AG08396 (cell line): Measurements from ENCODE around the gene RREB1.
A peak's percentile ranks its signal among the peaks of the same experiment; 100 is the strongest.

Experiments used
- DNase-seq: peaks from one replicate; pipeline ENCODE4 v3.0.0; 2012; ENCODE audit warnings: low spot score, mixed read lengths

The RREB1 gene

DNA sequence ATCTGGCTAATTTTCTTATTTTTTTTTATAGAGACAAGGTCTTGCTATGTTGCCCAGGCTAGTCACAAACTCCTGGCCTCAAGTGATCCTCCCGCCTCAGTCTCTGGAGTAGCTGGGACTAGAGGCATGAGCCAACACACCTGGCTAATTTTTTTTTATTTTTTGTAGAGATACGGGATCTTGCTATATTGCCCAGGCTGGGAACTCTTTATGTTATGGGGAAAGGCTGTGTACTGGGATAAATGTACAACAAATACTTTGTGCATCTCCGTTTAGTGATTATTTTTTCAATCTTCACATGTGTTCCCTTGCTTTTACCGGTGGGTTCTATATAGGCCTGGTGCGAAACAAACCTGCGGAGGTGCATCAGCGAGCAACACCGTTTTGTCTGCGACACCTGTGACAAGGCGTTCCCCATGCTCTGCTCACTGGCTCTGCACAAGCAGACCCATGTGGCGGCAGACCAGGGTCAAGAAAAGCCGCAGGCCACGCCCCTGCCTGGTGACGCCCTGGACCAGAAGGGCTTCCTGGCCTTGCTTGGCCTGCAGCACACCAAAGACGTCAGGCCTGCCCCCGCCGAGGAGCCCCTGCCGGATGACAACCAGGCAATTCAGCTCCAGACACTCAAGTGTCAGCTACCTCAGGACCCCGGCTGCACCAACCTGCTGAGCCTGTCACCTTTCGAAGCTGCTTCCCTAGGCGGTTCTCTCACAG, 121.1 kb downstream of the RREB1 start:
- DNase-seq, result no peak

DNA sequence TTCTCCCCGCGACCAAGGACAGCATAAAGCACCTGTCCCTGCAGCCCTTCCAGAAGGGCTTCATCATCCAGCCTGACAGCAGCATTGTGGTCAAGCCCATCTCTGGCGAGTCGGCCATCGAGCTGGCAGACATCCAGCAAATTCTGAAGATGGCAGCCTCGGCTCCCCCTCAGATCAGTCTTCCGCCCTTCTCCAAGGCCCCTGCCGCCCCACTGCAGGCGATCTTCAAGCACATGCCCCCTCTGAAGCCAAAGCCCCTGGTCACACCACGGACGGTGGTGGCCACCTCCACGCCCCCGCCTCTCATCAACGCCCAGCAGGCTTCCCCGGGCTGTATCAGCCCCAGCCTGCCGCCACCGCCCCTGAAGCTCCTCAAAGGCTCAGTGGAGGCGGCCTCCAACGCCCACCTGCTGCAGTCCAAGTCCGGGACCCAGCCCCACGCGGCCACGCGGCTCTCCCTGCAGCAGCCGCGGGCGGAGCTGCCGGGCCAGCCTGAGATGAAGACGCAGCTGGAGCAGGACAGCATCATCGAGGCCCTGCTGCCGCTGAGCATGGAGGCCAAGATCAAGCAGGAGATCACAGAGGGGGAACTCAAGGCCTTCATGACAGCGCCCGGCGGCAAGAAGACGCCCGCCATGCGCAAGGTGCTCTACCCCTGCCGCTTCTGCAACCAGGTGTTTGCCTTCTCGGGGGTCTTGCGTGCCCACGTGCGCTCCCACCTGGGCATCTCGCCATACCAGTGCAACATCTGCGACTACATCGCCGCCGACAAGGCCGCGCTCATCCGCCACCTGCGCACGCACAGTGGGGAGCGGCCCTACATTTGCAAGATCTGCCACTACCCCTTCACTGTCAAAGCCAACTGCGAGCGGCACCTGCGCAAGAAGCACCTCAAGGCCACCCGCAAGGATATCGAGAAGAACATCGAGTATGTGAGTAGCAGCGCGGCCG, 121.9 kb downstream of the RREB1 start:
- no peak for DNase-seq

DNA sequence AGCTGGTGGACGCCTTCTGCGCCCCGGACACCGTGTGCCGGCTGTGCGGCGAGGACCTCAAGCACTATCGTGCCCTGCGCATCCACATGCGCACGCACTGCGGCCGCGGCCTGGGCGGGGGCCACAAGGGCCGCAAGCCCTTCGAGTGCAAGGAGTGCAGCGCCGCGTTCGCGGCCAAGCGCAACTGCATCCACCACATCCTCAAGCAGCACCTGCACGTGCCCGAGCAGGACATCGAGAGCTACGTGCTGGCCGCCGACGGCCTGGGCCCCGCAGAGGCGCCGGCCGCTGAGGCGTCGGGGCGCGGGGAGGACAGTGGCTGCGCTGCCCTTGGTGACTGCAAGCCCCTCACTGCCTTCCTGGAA, 122.5 kb downstream of the RREB1 start:
- no peak for DNase-seq

DNA sequence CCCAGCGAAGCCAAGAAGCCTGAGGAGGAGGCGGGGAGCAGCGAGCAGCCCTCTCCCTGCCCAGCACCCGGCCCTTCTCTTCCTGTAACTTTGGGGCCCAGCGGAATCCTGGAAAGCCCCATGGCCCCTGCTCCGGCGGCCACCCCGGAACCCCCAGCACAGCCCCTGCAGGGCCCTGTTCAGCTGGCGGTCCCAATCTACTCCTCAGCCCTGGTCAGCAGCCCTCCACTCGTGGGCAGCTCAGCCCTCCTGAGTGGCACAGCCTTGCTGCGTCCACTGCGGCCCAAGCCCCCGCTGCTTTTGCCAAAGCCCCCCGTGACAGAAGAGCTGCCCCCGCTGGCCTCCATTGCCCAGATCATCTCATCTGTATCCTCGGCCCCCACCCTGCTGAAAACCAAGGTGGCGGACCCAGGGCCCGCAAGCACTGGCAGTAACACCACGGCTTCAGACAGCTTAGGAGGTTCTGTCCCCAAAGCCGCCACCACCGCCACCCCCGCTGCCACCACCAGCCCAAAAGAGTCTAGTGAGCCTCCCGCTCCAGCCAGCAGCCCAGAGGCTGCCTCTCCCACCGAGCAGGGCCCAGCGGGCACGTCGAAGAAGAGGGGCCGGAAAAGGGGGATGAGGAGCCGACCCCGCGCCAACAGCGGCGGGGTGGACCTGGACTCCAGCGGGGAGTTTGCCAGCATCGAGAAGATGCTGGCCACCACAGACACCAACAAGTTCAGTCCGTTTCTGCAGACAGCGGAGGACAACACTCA, 123.4 kb downstream of the RREB1 start:
- DNase-seq, result no peak

DNA sequence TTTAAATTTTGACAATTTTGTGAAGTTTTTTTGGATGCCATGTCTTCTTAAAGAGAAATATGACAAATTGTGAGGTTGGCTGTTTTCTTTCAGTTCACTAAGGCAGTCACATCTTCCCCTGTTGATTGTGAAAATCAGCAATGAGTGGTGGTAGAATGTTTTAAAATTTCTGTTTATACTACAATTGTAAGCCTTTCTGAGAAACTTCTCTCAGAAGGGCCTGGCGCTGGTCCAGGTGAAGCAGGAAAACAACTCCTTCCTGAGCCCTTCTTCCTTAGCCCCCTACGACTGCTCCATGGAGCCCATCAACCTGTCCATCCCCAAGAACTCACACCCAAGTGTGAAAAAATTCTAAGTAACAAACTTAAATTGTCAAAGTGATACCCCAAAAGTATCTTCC, 124.6 kb downstream of the RREB1 start:
- DNase-seq, result no peak

DNA sequence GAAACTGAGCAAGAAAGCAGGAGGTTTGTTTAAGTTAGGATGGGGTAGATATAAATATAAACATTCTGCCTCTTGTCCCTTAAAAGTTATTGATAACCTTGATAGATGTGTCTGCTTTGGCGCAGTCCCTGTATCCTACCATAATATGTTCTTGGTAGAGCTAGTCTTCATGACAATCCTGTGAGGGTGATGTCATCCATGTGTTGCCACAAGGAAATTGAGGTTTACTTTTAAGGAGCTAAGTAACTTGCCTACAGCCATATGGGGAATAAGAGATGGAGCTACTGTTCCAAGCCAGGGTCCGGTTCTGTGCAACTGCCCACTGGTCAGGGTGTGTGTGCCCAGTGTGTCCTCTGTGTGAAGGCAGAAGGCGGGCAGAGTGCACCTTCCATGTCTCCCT, 126.8 kb downstream of the RREB1 start:
- no peak for DNase-seq

DNA sequence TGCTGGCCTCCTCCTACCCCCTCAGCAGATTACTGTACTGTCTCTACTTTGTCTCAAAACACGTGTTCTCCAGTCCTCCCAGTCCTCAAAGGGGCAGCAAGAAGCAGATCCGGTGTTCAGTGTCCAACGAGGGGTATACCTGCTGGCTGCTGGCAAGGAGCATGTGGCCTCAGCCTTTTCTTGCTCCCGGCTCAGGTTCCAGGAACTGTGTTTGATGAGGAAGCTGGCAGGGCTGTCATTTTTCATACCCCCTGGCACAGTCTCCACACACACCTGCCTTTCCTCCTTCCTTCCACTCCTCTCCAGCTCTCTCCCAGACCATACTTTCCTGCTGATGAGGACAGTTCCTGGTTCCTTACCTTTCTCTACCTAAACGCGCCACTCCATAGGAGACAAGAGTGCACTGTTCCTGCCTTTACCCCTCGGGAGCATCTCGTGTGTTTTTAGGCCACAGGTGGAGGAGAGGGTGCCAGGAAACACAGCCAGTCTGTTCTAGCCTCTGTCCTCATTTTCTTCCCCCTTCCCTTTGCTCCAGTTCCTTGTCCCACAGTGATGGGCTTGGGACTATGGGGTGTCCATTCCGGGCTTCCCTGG, 128.0 kb downstream of the RREB1 start:
- DNase-seq, result no peak

DNA sequence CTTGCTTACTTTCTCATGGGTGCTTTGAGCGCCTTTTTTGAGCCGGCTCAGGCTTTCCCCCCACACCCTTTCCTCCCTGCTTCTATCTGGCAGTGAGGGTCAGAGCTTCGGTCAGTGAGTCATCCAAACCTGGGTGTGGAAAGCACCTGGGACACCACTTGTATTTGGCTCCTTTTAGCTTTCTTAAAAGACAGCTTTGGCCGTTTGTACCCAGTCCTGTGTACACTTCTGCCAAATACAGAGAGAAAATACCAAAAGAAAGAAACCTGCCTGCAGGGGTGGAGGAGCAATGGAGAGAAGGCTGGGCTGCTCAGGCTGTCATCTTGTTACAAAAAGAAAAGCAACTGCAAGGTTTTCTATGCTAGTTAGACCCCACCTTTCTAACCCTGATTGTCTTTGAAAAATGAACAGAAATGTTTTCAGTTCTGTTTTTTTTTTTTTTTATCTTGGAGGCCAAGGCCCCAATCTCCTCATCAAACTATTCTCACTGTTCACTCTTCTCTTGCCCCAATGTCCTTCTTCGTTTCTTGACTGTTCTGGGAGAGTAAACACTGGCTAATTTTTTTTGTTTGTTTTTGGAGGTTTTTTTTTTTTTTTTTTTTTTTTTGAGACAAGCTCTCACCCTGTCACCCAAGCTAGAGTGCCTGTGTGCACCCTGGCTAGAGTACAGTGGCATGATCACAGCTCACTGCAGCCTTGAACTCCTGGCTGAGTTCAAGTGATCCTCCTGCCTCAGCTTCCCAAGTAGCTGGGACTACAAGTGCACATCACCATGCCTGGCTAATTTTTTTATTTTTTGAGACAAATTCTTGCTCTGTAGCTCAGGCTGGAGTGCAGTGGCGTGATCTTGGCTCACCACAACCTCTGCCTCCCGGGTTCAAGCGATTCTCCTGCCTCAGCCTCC, 128.8 kb downstream of the RREB1 start:
- DNase-seq, result no peak

DNA sequence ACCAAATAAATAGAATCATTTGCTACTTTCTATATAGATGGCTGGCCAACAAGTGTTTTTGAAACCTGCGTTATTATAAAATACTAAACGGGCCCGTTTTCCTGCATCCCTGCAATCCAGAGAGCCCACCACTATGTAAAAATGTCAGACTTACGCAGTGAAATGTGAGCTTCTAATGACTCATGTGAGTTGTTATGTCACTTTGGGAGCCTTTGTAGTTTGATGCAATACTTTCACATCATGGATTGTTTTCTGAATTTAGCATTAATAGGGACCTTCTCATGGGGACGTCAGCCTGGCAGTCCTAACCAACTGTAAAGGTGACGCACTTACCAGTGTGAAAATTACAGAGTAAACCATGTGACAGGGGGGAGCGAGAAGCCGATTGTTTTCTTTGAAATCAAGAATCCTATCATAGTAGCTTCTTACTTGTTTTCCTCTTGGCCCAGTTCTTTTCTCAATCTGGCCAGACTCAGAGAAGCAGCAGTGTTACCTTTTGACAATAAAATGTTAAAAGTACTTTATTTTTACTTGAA, 130.0 kb downstream of the RREB1 start:
- DNase-seq, result no peak

DNA sequence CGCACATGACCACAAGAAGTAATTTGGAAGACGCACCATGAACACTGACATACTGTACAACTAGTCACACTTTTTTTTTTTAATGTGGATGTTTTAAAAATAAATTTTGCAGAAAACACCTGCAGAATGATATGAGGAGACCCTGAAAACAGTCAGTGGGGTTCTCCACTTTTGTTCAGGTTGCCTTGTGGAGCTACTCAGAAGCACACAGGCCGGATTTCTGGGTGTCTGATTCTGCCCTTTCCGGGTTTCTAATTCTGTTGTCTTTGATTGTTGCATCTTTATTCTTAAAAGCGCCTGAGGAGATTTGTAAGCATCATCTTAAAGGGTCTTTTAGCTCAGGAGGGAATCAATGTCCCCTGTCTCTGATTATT, 130.8 kb downstream of the RREB1 start:
- DNase-seq, result no peak

DNA sequence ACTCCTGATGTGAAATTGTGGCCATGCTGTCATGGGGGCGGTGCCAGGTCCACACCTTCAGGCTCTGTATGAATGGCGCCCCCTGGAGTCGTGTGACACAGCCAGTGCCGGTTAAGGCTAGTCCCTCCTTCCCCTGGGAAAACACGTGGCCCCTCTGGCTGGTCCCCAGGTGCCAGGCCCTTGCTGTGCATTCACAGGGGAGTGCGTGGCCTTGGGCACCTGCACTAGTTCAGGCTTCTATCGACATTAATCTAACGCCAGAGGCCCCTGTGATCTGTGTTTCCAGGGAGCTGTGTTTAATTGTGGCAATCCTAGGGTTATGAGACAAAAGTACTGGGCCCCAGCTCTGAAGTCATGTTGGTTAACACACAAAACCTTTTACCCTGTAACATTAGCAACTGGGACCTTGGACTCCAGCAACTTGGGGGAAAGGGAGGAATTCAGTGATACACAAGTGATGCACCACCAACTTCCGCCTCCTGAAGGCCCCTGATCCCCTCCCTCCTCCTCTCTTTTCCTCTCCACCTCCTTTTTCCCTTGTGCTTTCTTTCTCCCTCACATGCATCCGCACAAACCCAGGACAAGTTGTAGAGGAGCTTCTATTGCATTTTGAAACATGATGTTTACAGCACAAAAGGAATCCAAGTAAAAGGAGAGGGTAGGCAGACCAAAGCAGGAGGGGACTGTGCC, 131.3 kb downstream of the RREB1 start:
- DNase-seq, result peak; percentile 74

DNA sequence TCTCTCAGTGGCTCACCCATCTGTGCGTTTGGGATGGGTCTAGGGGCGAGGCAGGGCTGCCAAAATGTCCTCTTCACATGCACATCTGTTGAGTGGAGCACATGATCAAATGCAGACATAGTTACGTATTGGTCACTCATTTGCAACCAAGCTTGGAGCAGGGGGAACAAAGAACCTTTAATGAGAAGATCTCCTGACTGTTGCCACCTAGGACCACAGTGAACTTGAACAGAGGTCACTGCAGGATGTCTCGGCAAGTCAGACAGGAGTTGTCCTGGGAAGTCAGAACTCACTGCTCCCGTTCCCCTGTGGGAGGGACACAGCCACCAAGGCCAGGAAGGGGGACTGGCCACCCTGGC, 131.8 kb downstream of the RREB1 start:
- no peak for DNase-seq

DNA sequence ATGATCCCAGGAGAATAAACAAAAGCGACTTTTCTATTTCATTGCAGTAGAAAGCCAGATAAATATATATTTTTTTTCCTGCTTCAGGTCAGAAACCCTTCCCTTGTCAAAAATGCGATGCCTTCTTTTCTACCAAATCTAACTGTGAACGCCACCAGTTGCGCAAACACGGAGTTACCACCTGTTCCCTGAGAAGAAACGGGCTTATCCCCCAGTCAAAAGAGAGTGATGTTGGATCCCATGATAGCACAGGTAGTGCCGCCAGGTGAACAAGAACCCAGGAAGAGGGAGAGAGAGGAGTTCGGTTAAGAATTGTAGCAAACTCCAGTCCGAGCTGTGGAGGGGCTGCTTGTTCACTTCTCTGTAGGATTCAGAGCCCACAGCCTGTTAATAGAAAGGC, 132.6 kb downstream of the RREB1 start:
- DNase-seq, result no peak

DNA sequence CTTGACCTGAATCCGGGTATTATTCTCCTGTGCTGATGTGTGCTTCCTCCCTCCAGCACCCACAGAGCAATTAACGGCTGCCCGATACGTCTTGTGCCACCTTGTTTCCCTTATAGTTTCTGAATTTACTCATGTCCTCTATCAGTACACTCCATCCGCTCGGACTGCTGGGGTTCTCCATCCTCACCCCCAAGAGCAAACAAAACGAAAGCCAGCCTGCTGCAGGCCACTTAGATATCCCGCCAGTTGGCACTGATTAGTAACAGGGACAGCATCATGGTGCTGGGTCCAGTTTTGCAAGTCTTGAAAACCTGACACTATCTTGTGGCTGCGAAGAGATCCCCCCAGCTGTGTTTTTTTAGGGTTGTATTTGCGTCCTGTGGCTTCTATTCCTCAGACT, 133.4 kb downstream of the RREB1 start:
- no peak for DNase-seq

DNA sequence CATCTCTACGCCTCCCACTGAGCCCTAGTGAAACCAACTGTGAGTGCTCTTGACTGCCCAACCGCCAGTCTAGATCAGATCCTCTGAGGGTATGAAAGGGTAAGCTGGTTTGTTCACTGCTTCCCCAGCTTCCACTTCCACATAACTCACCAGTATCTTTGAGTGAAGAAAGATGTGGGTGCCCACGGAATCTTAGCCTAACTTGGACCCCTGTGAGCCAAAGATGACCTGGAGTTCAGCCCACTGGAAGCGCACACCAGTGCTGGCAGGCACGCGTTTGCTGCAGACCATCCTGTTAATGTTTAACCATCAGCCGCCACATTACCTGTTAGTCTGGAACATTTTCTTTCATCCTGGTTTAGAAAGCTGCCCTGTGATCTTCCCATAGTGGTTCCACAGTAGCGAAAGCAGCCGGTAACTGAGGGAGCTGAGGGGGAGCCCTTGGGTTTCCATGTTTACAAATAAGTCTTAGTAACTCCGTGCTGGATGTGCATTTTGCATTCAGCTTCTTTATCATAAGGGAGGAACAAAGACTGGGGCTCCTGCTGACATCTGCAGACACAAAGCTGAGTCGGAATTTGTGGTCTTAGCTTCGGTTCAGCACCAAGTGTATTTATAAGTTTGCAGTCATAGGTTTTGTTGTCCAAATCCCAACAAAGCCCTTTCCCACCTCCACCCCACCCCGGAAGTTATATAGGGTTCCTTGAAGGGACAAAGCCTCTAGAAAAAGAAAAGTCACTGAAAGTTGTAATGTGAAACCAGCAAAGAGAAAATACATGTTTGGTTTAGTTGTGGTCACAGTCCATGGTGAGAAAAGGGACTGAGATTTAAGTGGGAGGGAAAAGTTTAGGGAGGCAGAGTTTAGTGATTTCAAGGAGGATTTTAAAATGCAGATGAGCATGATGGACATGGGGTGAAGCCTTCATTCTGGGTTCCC, 134.2 kb downstream of the RREB1 start:
- no peak for DNase-seq

DNA sequence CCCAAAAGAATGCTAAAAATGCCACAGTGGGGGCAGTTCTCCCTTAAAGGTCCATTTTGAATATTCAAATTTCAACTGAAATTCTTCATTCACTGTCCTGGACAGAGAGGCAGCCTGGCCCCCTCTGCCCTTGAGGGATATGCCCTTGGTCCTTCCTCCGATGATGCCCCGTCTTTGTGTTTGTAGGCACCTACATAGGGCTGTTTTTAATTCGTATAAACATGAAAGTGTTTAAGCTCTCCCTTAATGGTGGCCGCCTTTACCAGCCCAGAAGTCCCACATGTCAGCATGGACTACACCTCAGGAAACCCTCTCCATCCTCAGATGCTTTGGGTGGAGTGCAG, 135.0 kb downstream of the RREB1 start:
- DNase-seq, result no peak

DNA sequence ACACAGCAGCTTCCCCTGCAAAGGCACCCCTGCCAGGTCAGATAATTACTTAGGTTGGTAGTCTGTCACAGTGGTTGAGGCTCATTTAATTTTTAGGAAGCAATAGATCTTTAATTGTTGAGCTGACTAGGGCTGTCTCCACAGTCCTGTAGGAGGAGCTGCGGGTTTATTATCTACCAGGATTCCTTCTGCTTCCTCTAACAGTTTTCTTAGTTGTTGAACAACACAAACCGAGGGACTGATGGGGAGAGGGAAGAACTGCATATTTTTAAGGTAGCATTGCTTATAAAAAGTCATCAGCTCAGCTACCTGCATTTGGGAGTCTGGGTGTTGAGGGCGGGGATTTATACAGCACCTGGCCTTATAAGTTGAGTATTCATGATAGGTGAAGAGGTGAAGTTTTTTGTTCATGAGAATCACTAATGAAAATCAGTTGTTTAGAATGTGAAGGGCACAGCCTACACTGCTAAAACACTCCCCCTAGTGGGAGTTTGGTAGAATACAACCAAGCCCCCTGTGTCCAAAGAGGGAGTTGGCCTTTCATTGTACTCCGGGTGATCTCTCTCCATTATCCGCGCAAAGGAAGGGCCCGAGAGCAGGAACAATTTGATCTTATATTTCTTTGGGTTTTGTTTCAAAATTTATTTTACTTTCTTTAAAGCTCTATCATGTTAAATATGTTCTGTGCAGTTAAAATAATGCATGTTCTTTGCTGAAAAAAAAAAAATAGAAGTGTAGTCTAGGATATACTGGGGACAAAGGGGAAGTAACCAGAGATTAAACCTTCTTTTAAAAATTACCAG, 135.6 kb downstream of the RREB1 start:
- peak; percentile 84 for DNase-seq

DNA sequence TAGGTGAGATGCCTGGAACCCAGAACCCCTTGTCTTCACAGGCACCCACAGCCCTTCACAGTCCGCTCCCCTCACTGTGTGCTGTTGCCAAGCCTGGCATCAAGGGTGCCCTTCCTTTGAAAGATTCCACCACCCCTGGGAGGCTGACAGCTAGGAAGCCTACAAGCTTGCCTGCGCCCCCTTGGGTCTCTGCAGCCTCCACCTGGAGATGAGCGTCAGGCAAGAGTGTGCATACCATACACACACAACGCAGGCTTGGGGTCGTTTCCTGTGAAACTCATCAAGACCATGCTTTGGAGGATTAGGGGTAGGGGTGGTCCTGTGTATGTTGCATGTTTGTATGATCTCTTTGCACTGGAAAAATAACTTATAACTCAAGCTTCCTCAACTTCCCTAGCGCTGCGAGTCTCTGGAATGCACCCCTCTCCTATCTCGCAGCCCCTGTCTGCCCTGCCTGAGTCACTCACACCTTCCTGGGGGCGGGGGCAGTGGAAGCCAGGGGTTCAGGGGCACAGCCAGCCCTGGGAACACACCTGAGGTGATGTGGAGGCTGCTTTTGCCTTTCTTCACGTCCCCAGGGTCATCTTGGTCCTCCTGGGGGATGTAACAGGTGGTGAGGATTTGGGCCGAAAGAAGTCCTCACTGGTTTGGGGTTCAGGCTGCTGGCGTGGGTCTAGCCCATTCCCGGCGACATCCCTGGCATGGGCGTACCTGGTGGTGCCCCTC, 138.1 kb downstream of the RREB1 start:
- DNase-seq, result no peak
